Activated CD8-positive, alpha-beta T cell treated with anti-CD3 and anti-CD28 coated beads for 36 hours (primary cell): ENCODE data around the gene KIF7. TPM values are rescaled to one million over a fixed set of nuclear protein-coding genes. Genes with fewer than 3 reads are reported as not detected.

Experiments
- ATAC-seq: fragments of 200-7000 bp; cut with Tn5 transposase; one replicate; pipeline ENCODE4 v1.10.0; 2021; ENCODE audit warnings: mild to moderate bottlenecking, moderate library complexity
- CTCF ChIA-PET: fragments of 350-600 bp; sonication (Branson Sonifier 250); formaldehyde crosslinking; loops from one replicate; lab custom pipeline; 2021; ENCODE audit warnings: antibody characterized with exemption; lab: Charles Lee
- POLR2A ChIA-PET: fragments of 350-600 bp; sonication (Branson Sonifier 250); formaldehyde crosslinking; loops from one replicate; lab custom pipeline; 2021; ENCODE audit warnings: antibody characterized with exemption; lab: Charles Lee
- DNase-seq: peaks from one replicate; pipeline ENCODE4 v3.0.0-alpha.2; 2020
- H3K27ac Mint-ChIP-seq: one replicate; pipeline ENCODE4 v1.8.0; 2021; ENCODE audit warnings: mild to moderate bottlenecking, mixed read lengths
- H3K27me3 Mint-ChIP-seq: one replicate; pipeline ENCODE4 v1.8.0; 2021; ENCODE audit warnings: mixed read lengths
- H3K36me3 Mint-ChIP-seq: one replicate; pipeline ENCODE4 v1.8.0; 2021; ENCODE audit warnings: low read depth, mixed read lengths
- H3K4me1 Mint-ChIP-seq: one replicate; pipeline ENCODE4 v1.8.0; 2021; ENCODE audit warnings: low read depth, mixed read lengths
- H3K4me3 Mint-ChIP-seq: one replicate; pipeline ENCODE4 v1.8.0; 2021; ENCODE audit warnings: mild to moderate bottlenecking, moderate library complexity, mixed read lengths
- H3K9me3 Mint-ChIP-seq: one replicate; pipeline ENCODE4 v1.8.0; 2021; ENCODE audit warnings: mixed read lengths
- CTCF ChIP-seq: fragments of 200-600 bp; IDR thresholded peaks from one replicate; pipeline ENCODE4 v1.8.0; 2022; ENCODE audit warnings: antibody characterized with exemption, mild to moderate bottlenecking
- intact Hi-C: fragments of 100-400 bp; cut with micrococcal nuclease; formaldehyde crosslinking; loops from one replicate; pipeline ENCODE4 v1.10.0; 2022
- total RNA-seq, 2 experiments: library from RNA; stranded (reverse); gene quantifications; one replicate each; pipeline ENCODE4 v1.2.3, GENCODE V29; 2021

Gene KIF7
- total RNA-seq, 2 experiments from 2014 or later, result 2.7 to 3.7 TPM

- H3K4me3 Mint-ChIP-seq, result peak overlapping the region; percentile 96
Observed at GRCh38 chr15:89578146-89578545, 77.1 kb downstream of the KIF7 start.

More at GRCh38 chr15:89578146-89578545, 77.1 kb downstream of the KIF7 start:
- peaks cover 2% of the 10 kb centered on the region for H3K27me3 Mint-ChIP-seq
- intact Hi-C loops, result no loop called here
- no peaks in the 10 kb centered on the region for H3K9me3 Mint-ChIP-seq
- peaks cover 54% of the 10 kb centered on the region for H3K36me3 Mint-ChIP-seq
- DNase-seq (no peak), ATAC-seq (no peak)
- ChIA-PET CTCF (no interaction called here), POLR2A (no interaction called here)
- H3K27ac Mint-ChIP-seq, result no peak overlapping the region
- TF ChIP-seq CTCF, result no peak
- peaks cover 24% of the 10 kb centered on the region for H3K4me1 Mint-ChIP-seq

Other genes with a start within 250 kb of the KIF7 start
- not detected for gene RHCG, start 158.9 kb downstream of the KIF7 start, total RNA-seq
- gene TICRR, start 80.0 kb downstream of the KIF7 start, total RNA-seq, result 10 to 100 TPM; 27.0 to 29.2 TPM
- 1 to 10 TPM in 1 of 2 experiments, under 1 TPM in 1; 0.50 to 1.1 TPM for gene PLIN1, start 23.9 kb upstream of the KIF7 start, total RNA-seq
- gene PEX11A, start 35.3 kb upstream of the KIF7 start, total RNA-seq, result 1 to 10 TPM; 3.3 to 4.0 TPM
- not detected for gene WDR93, start 35.3 kb upstream of the KIF7 start, total RNA-seq
- 1 to 10 TPM; 3.4 to 5.3 TPM for gene MESP1, start 95.8 kb upstream of the KIF7 start, total RNA-seq
- gene MESP2, start 120.9 kb upstream of the KIF7 start, total RNA-seq, result not detected
- gene ANPEP, start 159.4 kb upstream of the KIF7 start, total RNA-seq, result not detected
- gene AP3S2, start 238.5 kb upstream of the KIF7 start, total RNA-seq, result 10 to 100 TPM; 20.3 to 23.0 TPM